Inferior parietal cortex (tissue), 1 donor: ENCODE results near the gene PPP1R3G.
"Not testable (repeated sequence)": the region's sequence is repeated elsewhere in the genome, so short reads cannot be mapped to it uniquely, and the experiment has no call there.

ENCODE experiments used
- DNase-seq: peaks from one replicate; pipeline ENCODE4 v3.0.0-alpha.2; 2016; ENCODE audit errors: extremely low spot score

Gene PPP1R3G

DNA sequence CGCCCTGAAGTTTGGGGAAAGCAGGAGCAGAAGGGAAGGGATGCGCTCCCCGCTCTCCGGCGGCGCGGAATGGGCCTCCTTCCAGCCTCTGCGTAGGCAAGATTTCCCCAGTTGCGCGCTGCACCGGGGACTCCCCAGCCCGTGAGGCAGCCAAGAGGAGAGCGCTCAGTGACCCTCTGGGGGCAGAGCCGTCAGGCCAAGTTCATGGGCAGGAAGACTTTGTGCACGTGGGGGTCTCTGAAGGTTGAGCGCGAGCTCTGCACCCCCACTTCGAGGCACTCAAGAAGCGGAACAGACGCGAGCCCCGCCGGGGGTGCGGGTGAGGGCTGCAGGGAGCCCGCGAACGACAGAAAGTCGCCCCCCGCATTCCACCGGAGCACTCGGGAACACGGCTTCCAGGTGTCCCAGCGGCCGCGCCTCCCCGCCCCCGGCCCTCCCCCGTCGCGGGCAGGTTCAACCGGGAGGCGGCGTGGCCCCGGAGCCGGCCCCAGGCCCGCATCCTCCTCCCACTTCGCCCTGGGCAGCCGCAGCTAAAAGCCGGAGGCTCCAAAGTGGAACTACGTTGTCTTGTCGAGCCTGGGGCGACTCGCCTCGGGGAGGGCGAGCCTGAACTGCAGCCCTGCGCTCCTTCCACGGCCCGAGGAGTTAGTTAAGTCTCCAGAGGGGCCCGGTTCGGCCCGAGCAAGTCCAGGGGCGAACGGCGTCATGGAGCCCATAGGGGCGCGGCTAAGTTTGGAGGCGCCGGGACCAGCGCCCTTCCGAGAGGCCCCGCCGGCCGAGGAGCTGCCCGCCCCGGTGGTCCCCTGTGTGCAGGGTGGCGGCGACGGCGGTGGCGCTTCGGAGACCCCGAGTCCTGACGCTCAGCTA is at the start of gene PPP1R3G:
PPP1R3G (plus strand) TSS at position 561 of the 867 bp plus-strand sequence; CDS start at position 706, 145 bp downstream.
- DNase-seq = no peak

DNA sequence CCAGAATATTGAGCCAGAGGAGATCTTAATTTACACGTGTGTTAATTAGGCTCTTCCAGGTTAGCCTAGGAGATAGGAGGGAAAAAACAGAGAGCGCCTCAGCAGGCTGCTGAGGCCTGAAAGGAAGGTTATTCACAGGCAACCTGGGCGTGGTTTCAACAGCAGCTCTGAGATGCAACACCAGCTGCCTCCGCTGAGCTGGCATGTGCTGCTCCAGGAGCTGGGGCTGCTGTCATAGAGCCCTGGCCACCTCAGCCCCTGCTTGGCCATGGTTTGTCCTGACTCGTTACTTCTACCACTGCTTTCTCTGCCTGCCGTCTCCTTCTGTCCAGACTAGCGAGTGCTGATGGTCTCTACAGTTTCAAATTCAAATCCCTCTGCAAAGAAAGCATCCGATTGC is 48.9 kb upstream of the PPP1R3G start:
- no peak for DNase-seq

DNA sequence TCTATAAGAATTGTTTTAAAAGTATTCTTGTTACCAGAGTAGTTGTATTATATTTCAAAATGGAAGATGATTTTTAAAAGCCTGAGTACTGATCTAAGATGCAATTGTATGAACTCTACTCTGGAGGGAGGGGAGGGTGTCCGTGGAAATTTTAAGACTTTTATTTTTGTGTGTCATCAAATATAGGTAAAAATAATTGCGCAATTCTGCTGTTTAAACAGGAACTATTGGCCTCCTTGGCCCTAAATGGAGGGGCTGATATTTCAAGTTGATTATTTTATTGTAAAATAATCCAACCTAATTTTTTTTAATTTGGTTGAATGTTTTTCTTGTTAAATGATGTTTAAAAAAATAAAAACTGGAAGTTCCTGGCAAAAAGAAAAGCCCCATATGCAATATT is 43.2 kb upstream of the PPP1R3G start:
- DNase-seq = no peak

DNA sequence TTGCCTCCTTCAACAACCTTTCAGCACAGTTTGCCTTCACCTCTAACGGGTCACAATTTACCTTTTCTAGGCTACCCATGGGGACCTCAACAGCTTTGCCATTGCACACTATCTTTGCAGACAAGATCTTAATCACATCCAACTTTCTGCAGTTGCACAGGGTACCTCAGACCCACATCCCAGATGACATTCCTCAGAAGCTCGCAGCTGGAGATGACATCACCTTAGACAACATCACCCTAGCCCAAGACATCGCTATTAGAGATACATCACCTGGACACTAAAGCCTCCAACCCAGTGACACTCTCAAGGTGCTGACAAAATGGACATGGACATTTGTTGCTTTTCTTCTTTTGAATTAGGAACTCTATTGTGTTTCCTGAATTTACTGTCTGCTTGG is 42.7 kb upstream of the PPP1R3G start:
- no peak for DNase-seq

DNA sequence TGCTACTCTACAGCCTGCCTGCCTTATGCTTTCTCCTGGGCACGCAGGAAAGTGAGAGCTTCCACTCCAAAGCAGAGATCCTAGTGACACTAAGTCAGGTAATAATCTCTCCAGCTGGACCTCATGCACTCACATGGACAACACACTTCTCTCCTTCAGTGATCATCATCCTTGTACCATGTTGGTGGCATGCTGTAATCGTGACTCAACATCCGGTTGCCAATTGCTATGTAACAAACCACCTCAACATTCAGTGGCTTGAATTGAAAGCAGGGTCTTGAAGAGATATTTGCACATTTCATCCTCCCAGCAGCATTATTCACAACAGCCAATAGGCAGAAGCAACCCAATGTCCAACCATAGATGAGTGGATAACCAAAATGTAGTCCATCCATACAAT is 40.3 kb upstream of the PPP1R3G start:
- no peak for DNase-seq

DNA sequence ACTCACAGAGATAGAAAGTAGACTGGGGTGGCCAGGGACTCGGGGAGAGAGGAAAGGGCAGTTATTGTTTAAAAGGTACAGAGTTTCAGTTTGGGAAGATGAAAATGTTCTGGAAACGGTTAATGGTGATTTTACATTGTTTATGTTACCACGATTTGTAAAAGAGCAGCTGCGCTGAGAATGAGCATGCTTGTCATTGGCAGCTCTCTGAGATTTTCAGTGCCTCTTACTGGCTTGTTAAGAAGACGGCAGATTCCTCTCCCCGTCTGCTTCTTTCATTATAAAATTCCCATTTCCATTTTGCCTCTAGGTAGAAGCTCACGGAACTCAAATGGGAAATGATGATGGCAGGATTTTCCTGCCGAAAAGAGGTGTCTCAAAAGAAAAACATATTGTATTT is 39.7 kb upstream of the PPP1R3G start:
- DNase-seq = no peak

DNA sequence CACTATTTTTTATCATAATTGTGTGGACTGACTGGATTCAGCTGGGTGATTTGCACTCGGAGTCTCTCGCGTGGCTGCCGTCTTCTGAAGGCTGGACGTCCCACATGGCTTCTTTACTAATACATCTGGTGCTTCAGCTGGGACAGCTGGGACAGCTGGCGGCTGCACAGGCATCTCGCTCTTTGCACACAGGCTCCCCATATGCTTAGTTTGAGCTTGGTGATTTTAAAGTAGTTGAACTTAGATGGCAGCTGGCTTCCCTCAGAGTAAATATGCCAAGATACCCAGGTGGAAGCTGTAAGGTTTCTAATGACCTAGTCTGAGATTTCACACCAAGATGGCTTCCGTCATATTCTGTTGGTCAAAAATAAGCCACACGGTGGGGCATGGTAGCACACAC is 38.7 kb upstream of the PPP1R3G start:
- DNase-seq = no peak

DNA sequence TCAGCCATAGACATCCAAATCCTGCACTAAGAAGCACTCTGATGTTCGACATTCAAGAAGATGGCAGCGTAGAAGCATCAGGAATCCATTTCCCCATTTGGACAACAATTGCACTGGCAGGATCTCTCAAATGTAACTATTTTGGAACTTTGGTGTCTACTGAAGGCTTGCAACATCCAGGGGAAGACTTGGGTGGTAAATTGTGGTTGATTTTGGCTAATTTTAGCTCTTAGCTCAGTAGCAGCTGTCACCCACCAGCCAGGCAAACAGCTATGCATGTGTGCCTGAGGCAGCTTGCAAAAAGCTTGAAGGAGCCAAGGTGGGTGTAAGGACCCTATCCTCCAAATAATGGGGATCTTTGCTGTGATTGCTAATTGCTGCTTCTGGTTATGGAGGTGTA is 35.1 kb upstream of the PPP1R3G start:
- no peak for DNase-seq

DNA sequence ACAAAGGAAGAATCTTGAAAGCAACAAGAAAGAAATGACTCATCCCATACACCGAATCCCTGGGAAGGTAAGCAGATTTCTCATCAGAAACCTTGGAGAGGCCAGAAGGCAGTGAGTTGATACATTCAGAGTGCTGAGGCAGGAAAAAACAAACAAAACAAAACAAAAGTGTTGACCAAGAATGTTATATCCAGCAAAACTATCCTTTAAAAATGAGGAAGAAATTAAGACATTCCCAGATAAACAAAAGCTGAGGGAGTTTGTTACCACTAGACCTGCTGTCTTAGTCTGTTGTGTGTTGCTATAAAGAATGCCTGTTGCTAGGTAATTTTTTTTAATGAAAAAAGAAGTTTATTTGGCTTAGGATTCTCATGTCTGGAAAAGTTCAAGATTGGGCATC is 33.7 kb upstream of the PPP1R3G start:
- DNase-seq = no peak

DNA sequence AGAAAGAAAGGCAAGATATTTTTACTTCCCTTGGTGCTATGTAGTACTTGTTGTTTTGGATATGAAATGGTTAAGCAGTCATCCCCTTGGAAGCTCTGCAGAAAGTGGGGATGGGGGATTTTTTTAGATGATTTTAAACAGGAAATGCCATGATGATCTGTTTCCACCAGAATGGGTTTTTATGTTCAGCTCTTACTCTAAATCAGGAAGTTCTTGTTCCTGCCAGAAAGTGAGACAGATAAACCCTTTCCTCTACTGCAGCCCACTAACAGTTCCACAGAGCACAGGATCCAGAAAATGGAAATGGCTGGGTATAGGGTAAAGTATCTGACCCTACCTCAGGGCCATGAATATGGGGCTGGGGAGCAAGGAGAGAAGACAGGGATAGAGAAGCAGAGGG is 32.1 kb upstream of the PPP1R3G start:
- DNase-seq = no peak

DNA sequence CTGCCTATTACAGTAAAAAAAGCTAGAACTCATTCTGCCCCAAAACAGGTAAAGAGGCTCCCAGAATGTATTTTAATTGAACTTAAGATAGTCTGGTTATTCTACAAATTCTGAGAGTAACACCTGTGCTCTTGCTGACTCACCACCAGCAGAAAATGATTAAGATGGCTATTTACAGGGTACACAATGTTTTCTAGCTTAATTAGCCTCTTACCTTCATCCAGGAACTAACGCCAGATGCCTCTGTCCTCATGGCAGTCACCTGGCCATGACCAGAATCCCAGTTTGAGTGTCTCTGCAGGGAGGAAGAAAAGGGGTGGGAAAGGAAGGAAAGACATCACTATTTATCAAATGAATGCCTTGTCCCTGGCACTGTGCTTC is 31.3 kb upstream of the PPP1R3G start:
- DNase-seq = no peak

DNA sequence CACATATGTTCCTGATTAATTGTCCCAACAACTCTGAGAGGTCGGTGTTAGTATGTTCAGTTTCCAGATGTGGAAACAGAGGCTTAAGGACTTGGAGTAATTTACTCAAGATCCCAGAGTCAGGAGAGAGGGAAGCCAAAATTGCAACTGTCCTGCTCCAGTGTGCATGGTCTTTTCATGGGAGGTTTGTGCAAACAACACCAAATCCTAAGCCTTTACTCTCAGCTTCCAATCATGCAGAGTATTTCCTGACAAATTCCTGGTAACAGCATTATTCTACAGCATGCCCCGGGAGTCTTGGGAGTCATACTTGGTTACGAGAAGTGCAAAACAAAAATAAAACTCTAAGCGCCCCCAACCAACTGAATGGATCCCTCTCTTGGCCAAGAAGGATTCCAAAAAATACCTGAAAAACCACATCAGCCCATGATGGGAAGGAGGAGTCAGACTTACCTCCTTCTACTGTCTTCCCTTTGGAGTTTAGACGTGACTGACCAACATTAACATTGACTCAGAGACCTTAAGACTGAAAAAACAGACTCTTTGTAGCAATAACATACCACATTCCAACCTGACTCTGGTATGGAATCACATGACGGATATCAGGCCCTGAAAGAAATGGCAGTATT is 30.8 kb upstream of the PPP1R3G start:
- no peak for DNase-seq

DNA sequence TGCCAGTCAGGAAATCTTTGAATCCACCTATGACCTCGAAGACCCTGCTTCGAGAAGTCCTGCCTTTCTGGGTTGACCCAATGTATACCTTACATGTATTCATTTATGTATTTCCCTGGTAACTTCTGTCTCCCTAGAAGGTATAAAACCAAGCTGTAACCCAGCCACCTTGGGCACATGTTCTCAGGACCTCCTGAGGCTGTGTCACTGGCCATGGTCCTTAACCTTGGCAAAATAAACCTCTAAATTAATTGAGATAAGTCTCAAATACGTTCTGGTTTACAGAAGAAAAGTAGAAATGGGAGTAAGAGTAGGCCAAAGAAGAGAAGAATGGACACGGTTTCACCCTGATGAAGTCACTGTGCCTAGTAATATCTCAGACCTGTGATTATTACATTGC is 30.0 kb upstream of the PPP1R3G start:
- DNase-seq = no peak

DNA sequence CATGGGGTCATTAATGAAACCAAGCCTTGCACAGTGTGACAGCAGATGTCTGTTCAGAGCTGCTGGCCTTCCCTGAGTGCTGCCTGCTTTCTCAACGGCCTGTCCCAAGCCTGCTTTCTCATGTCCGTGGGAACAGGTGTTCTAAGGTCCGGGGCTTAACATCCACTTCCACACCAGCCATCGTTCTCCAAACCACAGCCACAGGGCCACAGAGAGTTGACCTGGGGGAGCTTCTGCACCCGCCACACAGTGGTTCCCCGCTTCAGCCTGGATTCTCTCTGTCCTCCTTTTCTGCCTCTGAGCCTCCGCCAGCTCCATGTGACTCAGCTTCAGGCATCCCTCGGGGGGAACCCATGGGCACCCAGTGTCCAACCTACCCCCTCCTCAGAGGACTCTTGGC is 26.9 kb upstream of the PPP1R3G start:
- no peak for DNase-seq

DNA sequence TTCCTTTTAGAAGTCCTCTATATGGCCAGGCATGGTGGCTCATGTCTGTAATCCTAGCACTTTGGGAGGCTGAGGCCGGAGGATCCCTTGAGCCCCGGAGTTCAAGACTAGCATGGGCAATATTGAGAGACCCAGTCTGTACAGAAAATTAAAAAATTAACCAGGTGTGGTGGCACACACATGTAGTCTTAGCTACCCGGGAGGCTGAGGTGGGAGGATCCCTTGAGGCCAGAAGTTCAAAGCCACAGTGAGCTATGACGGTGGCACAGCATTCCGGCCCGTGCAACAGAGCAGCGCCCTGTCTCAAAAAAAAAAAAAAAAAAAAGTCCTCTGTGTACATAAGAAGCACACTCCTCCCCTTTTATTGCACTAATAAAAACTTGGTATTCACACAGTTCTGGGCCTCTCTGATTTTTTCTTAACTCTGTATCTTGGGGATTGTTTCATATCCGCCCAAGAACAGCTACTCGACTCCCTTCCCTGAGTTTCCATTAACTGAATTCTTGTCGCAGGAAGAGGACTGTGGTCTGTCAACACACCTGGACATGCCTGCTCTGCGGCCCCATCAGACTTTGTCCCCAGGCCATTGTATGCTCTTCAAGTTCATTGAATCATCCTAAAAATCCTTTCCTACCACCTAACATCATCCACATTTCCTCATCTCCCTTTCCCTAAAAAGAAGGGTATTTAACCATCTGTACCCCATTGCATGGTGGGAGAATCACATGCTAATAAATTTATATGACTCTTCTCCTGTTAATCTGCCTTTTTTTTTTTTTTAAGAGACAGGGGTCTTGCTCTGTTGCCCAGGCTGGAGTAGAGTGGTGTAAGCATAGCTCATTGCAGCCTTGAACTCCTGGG is 25.9 kb upstream of the PPP1R3G start:
- no peak for DNase-seq

DNA sequence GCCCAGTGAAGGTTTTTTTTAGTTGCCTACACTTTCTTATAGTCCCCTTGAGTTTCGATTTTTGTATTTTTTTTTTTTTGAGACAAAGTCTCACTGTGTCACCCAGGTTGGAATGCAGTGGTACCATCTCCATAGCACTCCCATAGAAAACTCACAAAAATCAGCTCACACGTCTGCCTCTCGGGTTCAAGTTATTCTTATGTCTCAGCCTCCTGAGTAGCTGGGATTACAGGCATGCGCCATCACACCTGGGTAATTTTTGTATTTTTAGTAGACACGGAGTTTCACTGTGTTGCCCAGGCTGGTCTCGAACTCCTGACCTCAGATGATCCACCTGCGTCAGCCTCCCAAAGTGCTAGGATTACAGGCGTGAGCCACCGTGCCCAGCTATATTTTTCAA is 24.7 kb upstream of the PPP1R3G start:
- not testable (repeated sequence) for DNase-seq

DNA sequence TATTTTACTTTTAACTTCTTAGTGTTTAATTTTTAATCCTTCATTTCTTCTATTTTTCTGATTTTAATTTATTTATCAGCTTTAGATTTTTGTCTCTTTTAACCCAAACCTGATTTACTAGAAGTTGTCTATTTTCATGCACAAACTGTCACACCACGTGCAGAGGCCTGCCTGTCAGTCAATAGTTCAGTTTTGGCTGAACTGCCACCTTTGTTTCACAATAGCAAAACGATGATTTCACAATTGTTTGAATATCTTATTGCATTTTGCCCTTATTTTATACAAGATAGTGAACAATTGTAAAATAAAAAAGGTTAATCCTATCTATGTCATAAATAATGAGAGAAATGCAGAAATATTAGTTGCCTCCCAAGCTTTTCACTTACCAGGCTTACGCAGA is 24.0 kb upstream of the PPP1R3G start:
- DNase-seq = no peak

DNA sequence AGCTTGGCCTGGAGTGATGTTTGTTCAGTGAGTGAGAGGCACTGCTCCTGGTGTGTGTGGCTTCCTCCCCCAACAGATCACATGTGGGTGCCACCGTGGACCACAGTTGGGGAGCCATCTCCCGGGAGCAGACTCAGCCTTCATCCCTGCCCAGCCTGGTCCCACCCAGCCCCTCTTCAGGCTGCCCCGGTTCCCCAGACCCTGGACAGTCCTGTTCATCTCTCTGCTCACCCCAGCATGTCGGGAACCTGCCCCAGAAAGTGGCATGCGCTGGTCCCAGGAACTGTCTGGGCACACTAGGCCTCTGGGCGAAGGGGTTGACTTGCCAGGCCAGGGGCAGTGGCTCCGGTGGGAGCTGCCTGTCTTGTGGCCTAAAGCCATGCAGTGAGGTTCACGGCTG is 21.5 kb upstream of the PPP1R3G start:
- DNase-seq = no peak

DNA sequence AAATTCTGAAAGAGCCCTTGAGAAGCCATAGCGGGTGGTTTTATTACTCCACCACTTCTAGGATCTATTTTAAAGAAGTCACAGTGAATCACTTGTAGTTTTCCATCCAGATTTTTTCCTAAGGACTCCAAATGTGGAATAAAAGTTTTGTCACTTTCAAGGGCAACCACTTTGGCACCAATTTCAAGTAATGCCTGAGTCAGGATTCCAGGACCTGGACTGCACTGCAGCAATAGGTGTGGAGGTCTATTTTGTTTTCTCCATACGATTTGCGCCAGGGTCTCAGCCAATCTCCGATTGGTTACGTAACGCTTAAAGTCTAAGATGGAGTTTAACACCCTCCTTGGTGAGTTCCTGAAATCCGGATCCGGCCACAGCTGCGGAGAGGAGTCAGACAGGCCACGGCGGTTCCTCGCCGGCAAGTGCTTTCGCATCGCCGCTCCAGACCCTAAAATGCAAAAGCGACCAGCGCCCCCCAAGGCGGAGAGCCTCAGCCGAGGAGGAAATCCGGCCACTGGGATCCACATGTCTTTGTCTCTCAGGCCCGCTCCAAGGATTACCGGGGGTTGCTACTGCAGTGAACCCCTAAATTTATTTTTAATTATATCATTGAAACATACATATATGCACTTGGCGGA is 18.6 kb upstream of the PPP1R3G start:
- DNase-seq = no peak

DNA sequence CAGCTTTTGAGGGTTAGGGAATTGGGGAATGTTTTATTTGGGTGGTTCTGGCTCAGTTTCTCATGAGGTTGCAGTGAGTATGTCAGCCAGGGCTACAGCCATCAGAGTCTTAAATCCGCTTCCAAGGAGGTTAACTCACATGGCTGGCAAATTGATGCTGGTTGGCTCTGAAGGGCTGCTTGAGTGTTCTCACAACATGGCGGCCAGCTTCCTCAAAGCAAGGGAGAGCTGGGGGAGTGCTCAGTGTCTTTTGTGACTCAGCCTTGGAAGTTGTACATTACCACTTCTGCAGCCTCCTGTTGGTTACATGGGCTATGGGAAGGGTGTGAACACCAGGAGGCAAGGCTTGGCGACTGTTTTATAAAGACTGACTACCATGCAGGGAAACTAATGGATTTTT is 17.8 kb upstream of the PPP1R3G start:
- no peak for DNase-seq

DNA sequence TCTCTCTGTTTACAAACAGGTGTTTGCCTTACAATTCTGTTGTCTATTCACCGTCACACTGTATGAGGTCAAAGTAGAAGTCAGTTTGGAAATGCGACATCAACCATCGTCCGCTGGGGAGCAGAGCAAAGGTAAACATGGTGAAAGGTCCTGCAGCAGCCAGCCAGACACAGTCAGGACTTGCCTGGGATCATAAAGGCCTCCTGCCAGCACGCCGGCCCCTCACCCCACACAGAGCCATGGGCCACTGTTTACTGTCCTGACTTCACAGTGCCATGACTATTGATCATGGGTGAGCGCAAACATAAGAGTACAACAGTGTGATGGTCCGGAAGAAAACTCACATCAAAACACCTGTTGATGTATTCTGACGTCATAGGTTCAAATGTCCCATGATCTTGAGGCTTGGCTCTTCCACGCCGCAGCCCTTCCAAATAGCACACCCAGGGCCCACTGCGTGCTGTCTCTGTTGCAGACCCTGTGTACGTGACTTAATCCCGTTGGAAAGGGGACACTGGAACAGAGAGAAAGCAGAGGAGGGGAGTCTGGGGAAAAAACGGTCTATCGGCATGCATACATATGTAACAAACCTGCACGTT is 16.9 kb upstream of the PPP1R3G start:
- no peak for DNase-seq

DNA sequence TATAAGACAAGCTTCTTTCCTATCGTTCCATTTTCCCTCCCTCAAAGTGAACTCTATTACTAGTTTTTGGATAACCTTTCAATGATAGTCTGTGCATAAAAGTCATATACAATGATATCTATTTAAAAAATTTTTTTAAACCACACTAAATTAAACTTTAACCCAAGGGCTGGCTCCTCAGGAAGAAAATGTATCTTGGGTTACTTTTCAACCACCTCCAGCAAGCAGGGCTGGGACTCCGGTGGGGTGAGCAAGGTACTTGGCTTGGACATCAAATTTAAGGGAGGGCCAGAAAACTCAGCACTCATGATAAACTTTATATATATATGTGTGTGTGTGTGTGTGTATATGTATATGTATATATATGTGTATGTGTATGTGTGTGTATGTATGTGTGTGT is 13.9 kb upstream of the PPP1R3G start:
- DNase-seq = no peak
